BLaER1 (cell line): ENCODE results near the gene MSI2.

ENCODE experiments used
- H3K27ac ChIP-seq: shearing (Covaris generic); formaldehyde crosslinking; 2 replicates; pipeline ENCODE4 v1.8.1; 2022
- H3K27me3 ChIP-seq: shearing (Covaris generic); formaldehyde crosslinking; 2 replicates; pipeline ENCODE4 v1.8.1; 2022
- H3K36me3 ChIP-seq: shearing (Covaris generic); formaldehyde crosslinking; 2 replicates; pipeline ENCODE4 v1.8.1; 2022
- H3K4me1 ChIP-seq: shearing (Covaris generic); formaldehyde crosslinking; 2 replicates; pipeline ENCODE4 v1.8.1; 2022
- H3K4me2 ChIP-seq: shearing (Covaris generic); formaldehyde crosslinking; 2 replicates; pipeline ENCODE4 v1.8.1; 2022
- H3K4me3 ChIP-seq: shearing (Covaris generic); formaldehyde crosslinking; 2 replicates; pipeline ENCODE4 v1.8.1; 2022
- H3K9ac ChIP-seq: shearing (Covaris generic); formaldehyde crosslinking; 2 replicates; pipeline ENCODE4 v1.8.1; 2022
- H3K9me3 ChIP-seq: shearing (Covaris generic); formaldehyde crosslinking; 2 replicates; pipeline ENCODE4 v1.8.1; 2022
- H4K20me1 ChIP-seq: shearing (Covaris generic); formaldehyde crosslinking; 2 replicates; pipeline ENCODE4 v1.8.1; 2022
- Cebpa-rat ChIP-seq: shearing (Covaris generic); IDR thresholded peaks from 2 replicates; pipeline ENCODE4 v1.8.1; 2022

MSI2 gene

GRCh38 chr17:57685499-57686132 is 429.3 kb downstream of the MSI2 start:
- H3K27ac ChIP-seq = peak overlapping the region; percentile 3; the same call in 1 of the 2 replicates
- peaks cover 32% of the 10 kb centered on the region for H3K36me3 ChIP-seq
- no peaks in the 10 kb centered on the region for H3K9me3 ChIP-seq
- no peak overlapping the region for H3K4me3 ChIP-seq
- peaks cover 43% of the 10 kb centered on the region for H3K4me1 ChIP-seq
- H4K20me1 ChIP-seq = no peaks in the 10 kb centered on the region
- H3K9ac ChIP-seq = no peak overlapping the region
- no peaks in the 10 kb centered on the region for H3K27me3 ChIP-seq
- TF ChIP-seq Cebpa-rat = no peak
- H3K4me2 ChIP-seq = no peak overlapping the region

- H4K20me1 ChIP-seq = no peaks in the 10 kb centered on the region
- peaks cover 29% of the 10 kb centered on the region for H3K36me3 ChIP-seq
- no peak overlapping the region for H3K4me3 ChIP-seq
- H3K27me3 ChIP-seq = no peaks in the 10 kb centered on the region
- H3K9me3 ChIP-seq = peaks cover 5% of the 10 kb centered on the region; the same call in 1 of the 2 replicates
- peaks cover 40% of the 10 kb centered on the region for H3K4me1 ChIP-seq
- no peak overlapping the region for H3K9ac ChIP-seq
- H3K4me2 ChIP-seq = no peak overlapping the region
- no peak overlapping the region for H3K27ac ChIP-seq
- TF ChIP-seq Cebpa-rat = no peak
These were observed 431.3 kb downstream of the MSI2 start for GRCh38 chr17:57687642-57688041.

GRCh38 chr17:57689254-57689653 is 432.9 kb downstream of the MSI2 start:
- H3K27me3 ChIP-seq = no peaks in the 10 kb centered on the region
- H3K36me3 ChIP-seq = peaks cover 16% of the 10 kb centered on the region
- H4K20me1 ChIP-seq = no peaks in the 10 kb centered on the region
- TF ChIP-seq Cebpa-rat = no peak
- H3K4me2 ChIP-seq = peak overlapping the region; percentile 64
- peaks cover 24% of the 10 kb centered on the region for H3K4me1 ChIP-seq
- no peak overlapping the region for H3K4me3 ChIP-seq
- H3K27ac ChIP-seq = no peak overlapping the region
- peaks cover 20% of the 10 kb centered on the region for H3K9me3 ChIP-seq
- H3K9ac ChIP-seq = no peak overlapping the region

- no peak for TF ChIP-seq Cebpa-rat
- H3K9ac ChIP-seq = no peak overlapping the region
- H3K4me2 ChIP-seq = no peak overlapping the region
- no peak overlapping the region for H3K4me3 ChIP-seq
- H3K9me3 ChIP-seq = peaks cover 44% of the 10 kb centered on the region
- no peaks in the 10 kb centered on the region for H3K27me3 ChIP-seq
- peaks cover 25% of the 10 kb centered on the region for H3K36me3 ChIP-seq
- no peak overlapping the region for H3K27ac ChIP-seq
- no peaks in the 10 kb centered on the region for H4K20me1 ChIP-seq
- H3K4me1 ChIP-seq = peaks cover 22% of the 10 kb centered on the region
These were observed 435.6 kb downstream of the MSI2 start for GRCh38 chr17:57691939-57692338.

GRCh38 chr17:57692770-57693169 is 436.4 kb downstream of the MSI2 start:
- H3K9me3 ChIP-seq = peaks cover 44% of the 10 kb centered on the region
- TF ChIP-seq Cebpa-rat = no peak
- H4K20me1 ChIP-seq = no peaks in the 10 kb centered on the region
- peaks cover 30% of the 10 kb centered on the region for H3K4me1 ChIP-seq
- H3K36me3 ChIP-seq = peaks cover 25% of the 10 kb centered on the region
- no peaks in the 10 kb centered on the region for H3K27me3 ChIP-seq
- no peak overlapping the region for H3K27ac ChIP-seq
- H3K9ac ChIP-seq = no peak overlapping the region
- no peak overlapping the region for H3K4me2 ChIP-seq
- H3K4me3 ChIP-seq = no peak overlapping the region

GRCh38 chr17:57694051-57694450 is 437.7 kb downstream of the MSI2 start:
- H3K36me3 ChIP-seq = peaks cover 25% of the 10 kb centered on the region
- no peak overlapping the region for H3K4me3 ChIP-seq
- no peak overlapping the region for H3K4me2 ChIP-seq
- peaks cover 31% of the 10 kb centered on the region for H3K4me1 ChIP-seq
- peaks cover 44% of the 10 kb centered on the region for H3K9me3 ChIP-seq
- H4K20me1 ChIP-seq = no peaks in the 10 kb centered on the region
- H3K27me3 ChIP-seq = no peaks in the 10 kb centered on the region
- H3K27ac ChIP-seq = no peak overlapping the region
- TF ChIP-seq Cebpa-rat = no peak
- no peak overlapping the region for H3K9ac ChIP-seq

- Histone ChIP-seq H3K36me3 (peaks cover 25% of the 10 kb centered on the region), H3K4me3 (no peak overlapping the region), H3K4me2 (no peak overlapping the region), H3K9me3 (peaks cover 44% of the 10 kb centered on the region), H3K9ac (no peak overlapping the region), H3K27me3 (no peaks in the 10 kb centered on the region), H3K4me1 (peaks cover 25% of the 10 kb centered on the region), H3K27ac (no peak overlapping the region), H4K20me1 (no peaks in the 10 kb centered on the region)
- no peak for TF ChIP-seq Cebpa-rat
These were observed 439.7 kb downstream of the MSI2 start for GRCh38 chr17:57696050-57696449.

- no peak for TF ChIP-seq Cebpa-rat
- no peaks in the 10 kb centered on the region for H3K27me3 ChIP-seq
- no peak overlapping the region for H3K27ac ChIP-seq
- no peak overlapping the region for H3K4me2 ChIP-seq
- no peak overlapping the region for H3K4me3 ChIP-seq
- no peak overlapping the region for H3K9ac ChIP-seq
- peaks cover 31% of the 10 kb centered on the region for H3K36me3 ChIP-seq
- H3K4me1 ChIP-seq = peaks cover 25% of the 10 kb centered on the region
- peaks cover 39% of the 10 kb centered on the region for H3K9me3 ChIP-seq
- no peaks in the 10 kb centered on the region for H4K20me1 ChIP-seq
These were observed 440.9 kb downstream of the MSI2 start for GRCh38 chr17:57697197-57697596.

- peaks cover 33% of the 10 kb centered on the region for H3K36me3 ChIP-seq
- H3K4me1 ChIP-seq = peaks cover 25% of the 10 kb centered on the region
- no peaks in the 10 kb centered on the region for H4K20me1 ChIP-seq
- H3K27me3 ChIP-seq = no peaks in the 10 kb centered on the region
- no peak overlapping the region for H3K4me3 ChIP-seq
- peak overlapping the region; percentile 23; the same call in 1 of the 2 replicates for H3K27ac ChIP-seq
- H3K9ac ChIP-seq = no peak overlapping the region
- peak overlapping the region; percentile 40 for H3K4me2 ChIP-seq
- TF ChIP-seq Cebpa-rat = no peak
- peaks cover 34% of the 10 kb centered on the region for H3K9me3 ChIP-seq
These were observed 441.8 kb downstream of the MSI2 start for GRCh38 chr17:57697891-57698711.

- Histone ChIP-seq H3K4me1 (peaks cover 25% of the 10 kb centered on the region), H3K9ac (no peak overlapping the region), H3K27me3 (no peaks in the 10 kb centered on the region), H3K36me3 (peaks cover 29% of the 10 kb centered on the region), H3K4me3 (no peak overlapping the region), H3K9me3 (peaks cover 18% of the 10 kb centered on the region), H4K20me1 (no peaks in the 10 kb centered on the region), H3K27ac (no peak overlapping the region), H3K4me2 (no peak overlapping the region)
- no peak for TF ChIP-seq Cebpa-rat
These were observed 443.5 kb downstream of the MSI2 start for GRCh38 chr17:57699751-57700219.
